Activated CD4-positive, alpha-beta T cell treated with anti-CD3 and anti-CD28 coated beads, Interleukin-2, amount 10 ng/mL, durations not matched to agents 7 days and 5 days (primary cell): Measurements from ENCODE around the gene ERN1. TPM values are rescaled to one million over a fixed set of nuclear protein-coding genes. Genes with fewer than 3 reads are reported as not detected.
A peak's percentile ranks its signal among the peaks of the same experiment; 100 is the strongest.
"Not testable (repeated sequence)": the region's sequence is repeated elsewhere in the genome, so short reads cannot be mapped to it uniquely, and the experiment has no call there.

Source experiments
- CTCF ChIA-PET: fragments of 350-600 bp; sonication (Branson Sonifier 250); formaldehyde crosslinking; loops from one replicate; lab custom pipeline; 2021; ENCODE audit warnings: antibody characterized with exemption; lab: Charles Lee
- POLR2A ChIA-PET: fragments of 350-600 bp; sonication (Branson Sonifier 250); formaldehyde crosslinking; loops from one replicate; lab custom pipeline; 2021; ENCODE audit warnings: antibody characterized with exemption; lab: Charles Lee
- DNase-seq: peaks from one replicate; pipeline ENCODE4 v3.0.0-alpha.2; 2020
- H3K27ac Mint-ChIP-seq: one replicate; pipeline ENCODE4 v1.8.0; 2021; ENCODE audit warnings: mild to moderate bottlenecking, moderate library complexity, mixed read lengths
- H3K27me3 Mint-ChIP-seq: one replicate; pipeline ENCODE4 v1.8.0; 2021; ENCODE audit warnings: mixed read lengths
- H3K36me3 Mint-ChIP-seq: one replicate; pipeline ENCODE4 v1.8.0; 2021; ENCODE audit warnings: low read depth, mixed read lengths
- H3K4me1 Mint-ChIP-seq: one replicate; pipeline ENCODE4 v1.8.0; 2021; ENCODE audit warnings: mixed read lengths
- H3K4me3 Mint-ChIP-seq: one replicate; pipeline ENCODE4 v1.8.0; 2021; ENCODE audit warnings: mild to moderate bottlenecking, moderate library complexity, mixed read lengths
- H3K9me3 Mint-ChIP-seq: one replicate; pipeline ENCODE4 v1.8.0; 2021; ENCODE audit warnings: mixed read lengths
- total RNA-seq, 2 experiments: library from RNA; stranded (reverse); gene quantifications; one replicate each; pipeline ENCODE4 v1.2.3, GENCODE V29; 2021

The ERN1 gene
- total RNA-seq, 2 experiments from 2014 or later, result 50.1 to 57.5 TPM

DNA sequence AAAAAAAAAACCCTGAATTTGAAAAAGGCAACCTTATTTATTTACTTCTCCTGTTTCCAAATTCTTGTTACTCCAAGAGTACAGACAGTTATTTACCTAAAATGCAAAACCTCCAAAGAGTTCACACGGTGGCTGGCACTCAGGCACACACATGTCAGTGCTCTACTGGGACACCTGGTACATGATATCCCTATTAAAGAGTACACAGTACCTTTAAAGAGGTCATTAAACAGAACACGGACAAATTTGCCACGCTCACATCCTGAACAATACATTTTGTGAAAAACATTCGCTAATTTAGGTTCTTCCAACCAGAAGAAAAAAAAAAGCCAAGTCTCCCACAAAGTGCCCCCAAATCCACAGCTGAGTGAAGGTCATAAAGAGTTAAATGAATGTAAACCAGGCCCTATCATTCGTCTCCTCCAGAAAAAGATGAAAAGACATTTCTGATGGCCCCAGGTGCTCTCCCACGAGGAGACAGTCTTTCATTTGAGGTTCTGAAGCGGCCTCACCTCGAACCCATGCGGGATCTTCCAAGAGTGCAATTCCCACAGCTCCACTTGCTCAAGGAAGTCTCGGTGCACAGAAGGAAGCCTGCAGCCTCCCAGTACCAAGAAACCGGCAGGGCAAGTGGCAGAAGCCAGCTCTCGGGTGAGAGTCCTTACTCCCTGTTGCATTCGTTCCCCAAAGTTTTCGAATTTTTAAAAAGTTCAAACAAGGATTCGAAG is 993 bp downstream of the ERN1 start:
- POLR2A ChIA-PET, result interaction anchor here (0.6 to 2.4 kb wide), 2 partner anchors 17 to 228 kb away, joined by 3 to 8 read pairs; no protein-coding TSS in a partner anchor
- H3K9me3 Mint-ChIP-seq, result peaks cover 4% of the 10 kb centered on the region
- H3K4me1 Mint-ChIP-seq, result peaks cover 61% of the 10 kb centered on the region
- no peaks in the 10 kb centered on the region for H3K27me3 Mint-ChIP-seq
- DNase-seq, result peak; percentile 19
- peak overlapping the region; percentile 92 for H3K27ac Mint-ChIP-seq
- peaks cover 39% of the 10 kb centered on the region for H3K36me3 Mint-ChIP-seq
- H3K4me3 Mint-ChIP-seq, result peak overlapping the region; percentile 92
- CTCF ChIA-PET, result interaction anchor here (0.6 to 16.8 kb wide), 10 partner anchors 10 to 267 kb away, joined by 3 to 225 read pairs (median 4); no protein-coding TSS in a partner anchor

DNA sequence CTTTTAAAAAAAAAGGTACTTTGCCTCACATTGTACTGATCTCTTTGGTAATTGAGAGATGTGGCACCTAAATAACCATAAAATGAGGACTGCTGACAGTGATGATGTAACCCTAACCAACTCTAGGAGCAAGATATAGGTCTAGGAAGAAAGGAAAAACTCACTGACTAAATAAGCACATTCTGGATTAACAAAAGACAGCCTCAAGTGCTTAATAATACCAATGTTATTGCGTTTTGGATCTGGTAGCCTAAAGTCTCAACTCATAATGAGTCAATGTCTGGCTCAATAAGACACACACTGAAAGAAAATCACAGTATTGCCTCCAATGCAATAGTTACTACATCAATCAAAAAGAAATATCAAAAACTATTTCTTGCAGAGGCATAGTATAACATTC is 3.0 kb downstream of the ERN1 start:
- Mint-ChIP-seq H3K36me3 (peaks cover 52% of the 10 kb centered on the region), H3K4me3 (peak overlapping the region; percentile 92), H3K27ac (no peak overlapping the region), H3K27me3 (no peaks in the 10 kb centered on the region), H3K9me3 (peaks cover 4% of the 10 kb centered on the region), H3K4me1 (peaks cover 75% of the 10 kb centered on the region)
- ChIA-PET CTCF (interaction anchor here (0.6 to 16.8 kb wide), 4 partner anchors 9 to 208 kb away, joined by 3 to 225 read pairs (median 3); partner anchors contain the start of gene GH1), POLR2A (no interaction called here)
- DNase-seq, result no peak

DNA sequence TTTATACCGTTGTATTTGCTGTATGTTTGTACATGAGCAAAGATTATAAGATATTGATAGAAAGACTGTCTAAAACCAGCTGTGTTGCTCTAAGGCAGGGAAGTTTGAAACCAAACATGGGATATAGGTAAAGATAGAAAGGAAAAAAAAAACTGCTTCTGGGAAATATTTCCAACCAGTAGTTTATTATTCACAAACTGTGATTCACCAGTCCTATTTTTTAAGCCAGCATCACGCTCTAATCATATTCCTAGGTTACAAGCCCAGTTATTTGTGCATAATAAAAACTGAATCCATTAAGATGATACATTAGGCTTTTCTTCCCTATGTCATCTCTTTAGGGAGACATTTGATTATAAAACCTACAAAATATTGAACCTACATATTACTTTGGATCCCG is 4.0 kb downstream of the ERN1 start:
- H3K9me3 Mint-ChIP-seq, result peaks cover 4% of the 10 kb centered on the region
- H3K4me3 Mint-ChIP-seq, result no peak overlapping the region
- H3K36me3 Mint-ChIP-seq, result peaks cover 60% of the 10 kb centered on the region
- CTCF ChIA-PET, result interaction anchor here (0.6 to 16.8 kb wide), 4 partner anchors 11 to 97 kb away, joined by 3 to 225 read pairs (median 4); no protein-coding TSS in a partner anchor
- no peak overlapping the region for H3K27ac Mint-ChIP-seq
- peaks cover 75% of the 10 kb centered on the region for H3K4me1 Mint-ChIP-seq
- POLR2A ChIA-PET, result no interaction called here
- no peak for DNase-seq
- no peaks in the 10 kb centered on the region for H3K27me3 Mint-ChIP-seq

DNA sequence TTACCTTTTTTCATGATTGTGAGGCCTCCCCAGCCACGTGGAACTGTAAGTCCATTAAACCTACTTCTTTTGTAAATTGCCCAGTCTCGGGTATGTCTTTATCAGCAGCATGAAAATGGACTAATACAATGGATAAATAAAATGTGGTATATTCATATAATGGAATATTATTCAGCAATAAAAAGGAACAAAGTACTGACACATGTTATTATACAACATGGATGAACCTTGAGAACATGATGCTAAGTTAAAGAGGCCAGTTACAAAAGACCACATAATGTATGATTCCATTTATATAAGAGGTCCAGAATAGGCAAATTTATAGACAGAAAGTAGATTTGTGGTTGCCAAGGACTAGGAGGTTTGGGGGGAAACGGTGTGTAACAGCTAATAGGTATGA is 5.3 kb downstream of the ERN1 start:
- peaks cover 66% of the 10 kb centered on the region for H3K36me3 Mint-ChIP-seq
- H3K27ac Mint-ChIP-seq, result no peak overlapping the region
- H3K4me1 Mint-ChIP-seq, result peaks cover 76% of the 10 kb centered on the region
- H3K4me3 Mint-ChIP-seq, result no peak overlapping the region
- POLR2A ChIA-PET, result no interaction called here
- no peaks in the 10 kb centered on the region for H3K27me3 Mint-ChIP-seq
- H3K9me3 Mint-ChIP-seq, result peaks cover 4% of the 10 kb centered on the region
- DNase-seq, result no peak
- CTCF ChIA-PET, result interaction anchor here (0.6 to 16.8 kb wide), 7 partner anchors 9 to 281 kb away, joined by 3 to 225 read pairs (median 3); no protein-coding TSS in a partner anchor

DNA sequence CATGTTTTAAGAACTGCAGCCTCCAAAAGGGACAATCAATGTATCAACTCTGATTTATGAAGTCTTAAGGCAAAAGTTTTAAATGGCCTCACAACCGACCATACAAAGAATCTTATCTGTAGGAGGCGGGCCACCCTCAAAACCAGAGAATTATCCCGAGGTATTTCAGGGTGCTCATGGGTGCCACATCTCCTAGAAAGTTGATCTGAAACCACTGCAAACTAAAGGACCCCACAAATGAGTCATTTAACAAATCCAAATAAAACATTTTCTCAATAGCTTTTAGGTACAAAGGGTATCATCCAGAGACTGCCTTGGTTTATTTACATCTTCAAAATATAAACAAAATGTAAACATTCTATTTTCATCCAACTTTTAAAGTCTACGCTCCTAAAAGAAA is 6.8 kb downstream of the ERN1 start:
- peaks cover 60% of the 10 kb centered on the region for H3K36me3 Mint-ChIP-seq
- H3K4me3 Mint-ChIP-seq, result no peak overlapping the region
- POLR2A ChIA-PET, result no interaction called here
- H3K27ac Mint-ChIP-seq, result no peak overlapping the region
- DNase-seq, result no peak
- peaks cover 78% of the 10 kb centered on the region for H3K4me1 Mint-ChIP-seq
- CTCF ChIA-PET, result interaction anchor here (16.8 kb wide), 1 partner anchor 94 kb away, joined by 225 read pairs; no protein-coding TSS in a partner anchor
- peaks cover 4% of the 10 kb centered on the region for H3K9me3 Mint-ChIP-seq
- H3K27me3 Mint-ChIP-seq, result no peaks in the 10 kb centered on the region

DNA sequence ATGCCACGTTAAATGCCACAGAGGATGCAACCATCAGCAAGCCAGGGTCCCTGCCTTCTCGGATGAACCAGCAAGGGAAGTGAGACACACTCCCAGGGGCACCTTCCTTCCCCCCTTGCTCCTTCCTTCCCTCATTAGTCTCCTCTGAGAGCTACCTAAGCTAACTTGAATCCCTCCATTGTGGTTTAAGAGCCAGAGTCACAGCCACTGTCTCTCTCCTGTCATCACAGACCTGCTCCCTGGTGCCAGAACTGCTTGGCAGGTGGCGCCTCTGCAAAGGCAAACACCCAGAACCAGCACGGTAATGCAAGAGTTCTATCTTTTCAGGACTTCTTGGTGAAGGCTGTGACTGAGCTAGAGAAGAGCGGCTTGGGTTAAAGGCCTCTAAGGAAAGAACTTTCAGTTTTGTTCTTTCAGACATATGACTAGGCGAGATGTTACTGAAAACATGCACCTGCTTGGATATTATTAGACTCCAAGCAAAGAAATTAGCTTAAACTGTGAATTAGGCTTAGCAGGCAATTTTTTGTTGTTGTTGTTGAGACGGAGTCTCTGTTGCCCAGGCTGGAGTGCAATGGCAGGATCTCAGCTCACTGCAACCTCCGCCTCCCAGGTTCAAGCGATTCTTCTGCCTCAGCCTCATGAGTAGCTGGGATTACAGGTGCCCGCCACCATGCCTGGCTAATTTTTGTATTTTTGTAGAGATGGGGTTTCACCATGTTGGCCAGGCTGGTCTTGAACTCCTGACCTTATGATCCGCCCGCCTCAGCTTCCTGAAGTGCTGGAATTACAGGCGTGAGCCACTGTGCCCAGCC is 8.8 kb downstream of the ERN1 start:
- peak overlapping the region; percentile 45 for H3K4me3 Mint-ChIP-seq
- H3K27me3 Mint-ChIP-seq, H3K9me3 Mint-ChIP-seq, POLR2A ChIA-PET: not testable (repeated sequence)
- H3K36me3 Mint-ChIP-seq, result peaks cover 58% of the 10 kb centered on the region
- H3K4me1 Mint-ChIP-seq, result peaks cover 77% of the 10 kb centered on the region
- CTCF ChIA-PET, result interaction anchor here (0.8 to 16.8 kb wide), 10 partner anchors 10 to 219 kb away, joined by 3 to 225 read pairs (median 4); no protein-coding TSS in a partner anchor
- peak overlapping the region; percentile 91 for H3K27ac Mint-ChIP-seq
- peak; percentile 55 for DNase-seq

DNA sequence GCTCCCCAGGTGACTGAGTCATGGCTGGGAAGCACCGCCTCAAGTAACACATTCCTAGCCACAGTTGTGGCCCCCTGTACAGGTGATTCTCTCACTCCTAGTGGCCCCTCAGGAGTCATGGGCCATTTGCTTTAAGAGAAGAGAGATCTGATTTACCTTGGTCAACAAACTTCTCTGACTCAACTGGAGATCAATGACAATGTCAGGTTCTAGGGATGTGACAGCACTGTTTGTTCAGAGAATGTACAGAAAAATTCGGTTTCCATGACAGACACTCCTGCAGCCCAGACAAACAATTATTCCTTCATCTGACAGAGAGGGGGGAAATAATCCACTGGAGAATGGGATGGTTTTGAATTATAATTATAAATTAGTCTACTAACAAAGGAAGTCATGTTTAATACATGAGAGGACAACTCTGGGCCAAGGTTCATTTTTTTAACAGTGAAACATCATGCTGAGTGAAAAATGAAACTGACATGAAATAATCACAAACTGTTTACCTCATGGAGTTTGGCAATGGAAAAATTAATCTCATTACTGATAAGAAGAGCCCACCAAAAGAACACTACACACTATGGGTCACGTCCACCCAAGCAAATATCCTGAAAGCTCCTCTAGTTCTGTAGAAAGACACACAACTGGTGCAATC is 9.7 kb downstream of the ERN1 start:
- Mint-ChIP-seq H3K4me1 (peaks cover 77% of the 10 kb centered on the region), H3K27me3 (no peaks in the 10 kb centered on the region), H3K36me3 (peaks cover 56% of the 10 kb centered on the region), H3K27ac (peak overlapping the region; percentile 91), H3K4me3 (peak overlapping the region; percentile 45), H3K9me3 (peaks cover 4% of the 10 kb centered on the region)
- ChIA-PET POLR2A (no interaction called here), CTCF (interaction anchor here (1.3 to 16.8 kb wide), 6 partner anchors 13 to 91 kb away, joined by 3 to 225 read pairs (median 4); no protein-coding TSS in a partner anchor)
- DNase-seq, result no peak

DNA sequence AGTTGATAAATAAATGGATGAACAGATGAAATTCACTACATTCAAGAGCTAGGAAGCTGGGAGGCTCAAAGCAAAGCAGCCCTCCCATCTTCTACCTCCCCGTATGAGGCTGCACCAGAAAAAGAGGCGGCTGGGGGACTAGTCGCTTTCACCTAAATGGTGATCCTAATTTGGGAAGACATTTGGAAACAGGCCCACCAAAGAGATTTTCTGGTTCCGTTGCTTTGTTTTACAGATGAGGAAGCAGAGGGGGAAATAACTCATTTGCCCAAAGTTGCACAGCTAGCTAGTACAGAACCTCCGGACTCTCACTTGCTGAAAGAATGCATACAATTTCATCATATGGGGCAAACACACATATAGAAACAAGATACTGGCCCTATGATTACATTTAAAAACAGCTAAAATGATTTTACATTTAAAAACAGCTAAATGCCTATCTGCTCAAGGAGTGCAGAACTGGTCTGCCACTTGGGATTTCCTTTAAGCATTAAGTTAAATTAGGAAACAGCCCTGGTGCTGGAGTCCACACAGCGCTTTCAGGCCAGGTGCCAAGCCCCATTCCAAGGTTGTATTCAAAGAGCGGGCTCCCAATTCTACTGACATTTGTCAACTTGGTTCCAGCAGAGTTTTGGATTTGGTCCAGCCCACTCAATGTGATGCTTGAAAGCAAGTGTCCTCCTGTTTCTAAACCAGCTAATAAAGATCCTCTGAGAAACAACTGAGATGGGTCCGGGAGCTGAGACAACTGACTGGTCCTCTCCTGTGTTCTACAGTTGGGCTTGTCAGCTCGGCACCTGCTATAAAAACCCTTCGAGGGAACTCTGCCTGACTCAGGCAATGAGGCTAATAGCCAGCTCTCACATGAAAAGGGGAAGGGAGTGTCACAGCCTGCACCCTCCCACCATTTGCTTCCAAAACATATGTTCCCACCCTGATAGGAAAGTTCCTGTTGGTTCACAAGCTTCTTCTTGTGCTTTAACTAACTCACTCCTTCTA is 11.7 kb downstream of the ERN1 start:
- H3K9me3 Mint-ChIP-seq, result no peaks in the 10 kb centered on the region
- ChIA-PET CTCF (interaction anchor here (0.6 to 1.4 kb wide), 11 partner anchors 9 to 199 kb away, joined by 3 to 7 read pairs (median 3); no protein-coding TSS in a partner anchor), POLR2A (no interaction called here)
- no peak for DNase-seq
- no peak overlapping the region for H3K27ac Mint-ChIP-seq
- H3K4me1 Mint-ChIP-seq, result peaks cover 73% of the 10 kb centered on the region
- no peak overlapping the region for H3K4me3 Mint-ChIP-seq
- no peaks in the 10 kb centered on the region for H3K27me3 Mint-ChIP-seq
- peaks cover 47% of the 10 kb centered on the region for H3K36me3 Mint-ChIP-seq

DNA sequence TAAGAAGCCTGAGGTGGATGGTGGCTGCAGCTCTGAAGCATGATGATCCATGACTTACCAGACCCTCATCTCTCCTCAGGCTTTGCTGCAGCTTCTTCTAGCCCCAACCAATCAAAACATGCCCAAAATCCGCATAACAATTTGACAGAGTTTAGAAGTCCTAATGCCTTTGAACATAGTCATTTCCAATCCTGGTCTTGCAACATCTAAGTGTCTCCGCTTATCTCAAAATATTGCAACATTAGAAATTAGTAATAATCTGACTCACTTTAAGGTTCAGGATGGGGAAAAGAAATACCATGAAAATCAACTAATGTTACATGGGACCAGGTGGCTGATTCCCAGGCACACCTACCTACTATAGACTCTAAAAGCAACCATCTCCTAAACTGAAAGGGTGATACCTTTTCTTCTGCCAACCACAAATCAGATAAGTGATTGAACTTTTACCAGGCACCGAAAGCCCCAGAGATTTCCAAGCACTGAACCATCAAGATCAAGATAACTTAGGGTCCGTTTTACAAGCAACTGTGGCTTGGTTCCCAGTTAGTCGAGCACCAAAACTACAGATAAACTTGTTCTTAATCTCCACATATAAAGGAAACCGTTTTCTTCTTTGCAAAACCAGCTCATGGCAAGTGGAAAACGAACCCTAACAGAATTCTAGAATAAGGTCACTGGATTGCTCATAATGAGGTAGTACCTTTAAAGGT is 14.0 kb downstream of the ERN1 start:
- peak overlapping the region; percentile 0 for H3K27ac Mint-ChIP-seq

DNA sequence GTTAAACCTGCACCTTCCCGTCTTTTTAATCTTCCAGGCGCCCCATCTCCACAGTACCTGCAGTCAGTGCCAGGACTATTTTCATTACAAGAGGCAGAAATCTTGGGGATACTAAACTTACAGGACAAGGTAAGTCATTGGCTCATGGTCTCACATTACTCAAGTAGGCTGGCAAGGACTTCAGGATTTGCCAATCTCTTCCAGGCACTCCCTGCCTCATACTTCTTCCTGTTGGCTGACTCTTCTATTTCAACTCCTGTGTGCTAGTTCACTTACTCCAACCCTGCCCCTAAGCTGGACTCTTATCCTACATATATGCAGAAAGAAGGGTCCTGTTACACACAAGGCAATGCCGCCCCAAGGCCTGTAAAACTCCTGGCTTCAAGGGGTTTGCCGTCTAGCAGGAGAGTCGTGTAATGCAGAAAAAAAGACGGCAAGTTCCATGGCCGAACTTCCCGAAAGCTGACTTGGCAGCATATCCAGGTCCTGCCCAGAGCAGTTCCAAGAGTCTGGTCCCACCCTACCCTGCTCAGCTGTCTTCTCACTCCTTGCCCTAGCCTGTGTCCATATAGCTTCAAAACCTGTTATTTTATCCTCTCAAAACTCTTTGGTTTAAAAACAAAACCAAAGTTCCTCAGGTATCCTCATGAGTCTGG is 14.8 kb downstream of the ERN1 start:
- POLR2A ChIA-PET, result no interaction called here
- peaks cover 52% of the 10 kb centered on the region for H3K4me1 Mint-ChIP-seq

More for the DNA sequence above, 14.0 kb downstream of the ERN1 start:
- ChIA-PET CTCF (interaction anchor here (0.7 to 1.9 kb wide), 6 partner anchors 10 to 226 kb away, joined by 3 to 5 read pairs (median 4); no protein-coding TSS in a partner anchor), POLR2A (no interaction called here)
- Mint-ChIP-seq H3K4me1 (peaks cover 54% of the 10 kb centered on the region), H3K9me3 (no peaks in the 10 kb centered on the region), H3K4me3 (peak overlapping the region; percentile 4), H3K36me3 (peaks cover 45% of the 10 kb centered on the region), H3K27me3 (no peaks in the 10 kb centered on the region)
- no peak for DNase-seq

More for the DNA sequence above, 14.8 kb downstream of the ERN1 start:
- H3K9me3 Mint-ChIP-seq, result no peaks in the 10 kb centered on the region
- no peak overlapping the region for H3K27ac Mint-ChIP-seq
- DNase-seq, result no peak
- no peaks in the 10 kb centered on the region for H3K27me3 Mint-ChIP-seq
- CTCF ChIA-PET, result interaction anchor here (0.6 to 1.9 kb wide), 6 partner anchors 11 to 241 kb away, joined by 3 to 5 read pairs (median 4); no protein-coding TSS in a partner anchor
- H3K4me3 Mint-ChIP-seq, result no peak overlapping the region
- H3K36me3 Mint-ChIP-seq, result peaks cover 44% of the 10 kb centered on the region
